Fibroblast of villous mesenchyme (primary cell): ENCODE measurements around the gene SECISBP2. TPM values are rescaled to one million over a fixed set of nuclear protein-coding genes. Genes with fewer than 3 reads are reported as not detected.

Experiments used
- DNase-seq: peaks from one replicate; pipeline ENCODE4 v3.0.0-alpha.2; 2010; ENCODE audit warnings: low read depth
- H3K4me3 ChIP-seq: 2 replicates; pipeline ENCODE4 v1.5.1; 2011; ENCODE audit warnings: low read depth, mild to moderate bottlenecking, low read length
- CTCF ChIP-seq: IDR thresholded peaks from 2 replicates; pipeline ENCODE4 v1.5.1; 2012; ENCODE audit warnings: low read depth, mild to moderate bottlenecking, low read length; ENCODE audit not compliant: insufficient read depth
- total RNA-seq: library from RNA; depleted of rRNA; stranded (reverse); fragments of >200 nt; gene quantifications from 2 replicates; pipeline ENCODE4 v1.2.3, GENCODE V29; 2012

The SECISBP2 gene
- total RNA-seq, 1 donor, result 23.3 TPM

GRCh38 chr9:89390578-89391116, 72.3 kb downstream of the SECISBP2 start:
- TF ChIP-seq CTCF, result no peak
- no peak overlapping the region for H3K4me3 ChIP-seq
- DNase-seq, result peak; percentile 12

GRCh38 chr9:89391585-89391984, 73.3 kb downstream of the SECISBP2 start:
- no peak overlapping the region for H3K4me3 ChIP-seq
- DNase-seq, result peak; percentile 76
- no peak for TF ChIP-seq CTCF

GRCh38 chr9:89394412-89394811, 76.1 kb downstream of the SECISBP2 start:
- no peak for DNase-seq
- no peak for TF ChIP-seq CTCF
- H3K4me3 ChIP-seq, result no peak overlapping the region

- TF ChIP-seq CTCF, result no peak
- DNase-seq, result no peak
- H3K4me3 ChIP-seq, result no peak overlapping the region
Measured at GRCh38 chr9:89395931-89396710, 77.8 kb downstream of the SECISBP2 start.

GRCh38 chr9:89397471-89397870, 79.2 kb downstream of the SECISBP2 start:
- DNase-seq, result no peak
- no peak for TF ChIP-seq CTCF

GRCh38 chr9:89398621-89399020, 80.3 kb downstream of the SECISBP2 start:
- no peak for DNase-seq
- no peak for TF ChIP-seq CTCF
- H3K4me3 ChIP-seq, result no peak overlapping the region

More at GRCh38 chr9:89397471-89397870, 79.2 kb downstream of the SECISBP2 start:
- no peak overlapping the region for H3K4me3 ChIP-seq
